OCI-LY1 (cell line): Measurements from ENCODE around the gene MYO1E.

Source experiments
- H2AFZ ChIP-seq: fragments of 200-600 bp; sonication (generic), shearing (Covaris generic); 2 replicates; pipeline ENCODE4 v1.6.0; 2014; ENCODE audit warnings: antibody characterized with exemption, mild to moderate bottlenecking, low read length
- H3F3A ChIP-seq: fragments of 200-600 bp; sonication (generic), shearing (Covaris generic); 2 replicates; pipeline ENCODE4 v1.6.0; 2014; ENCODE audit warnings: mild to moderate bottlenecking, antibody characterized with exemption, low read length, moderate library complexity; ENCODE audit not compliant: insufficient read depth
- H3K27ac ChIP-seq: fragments of 200-600 bp; sonication (generic); 2 replicates; pipeline ENCODE4 v1.5.1; 2014; ENCODE audit warnings: low read length, mixed run types, mild to moderate bottlenecking, low read depth; ENCODE audit not compliant: poor library complexity, severe bottlenecking
- H3K27me3 ChIP-seq: fragments of 200-600 bp; sonication (generic); 2 replicates; pipeline ENCODE4 v1.6.0; 2014; ENCODE audit warnings: antibody characterized with exemption, mild to moderate bottlenecking, low read length, moderate library complexity; ENCODE audit not compliant: insufficient read depth
- H3K36me3 ChIP-seq: fragments of 200-600 bp; sonication (generic); 2 replicates; pipeline ENCODE4 v1.6.1; 2014; ENCODE audit warnings: mild to moderate bottlenecking, antibody characterized with exemption, low read length, moderate library complexity, mixed read lengths; ENCODE audit not compliant: insufficient read depth
- H3K4me1 ChIP-seq: fragments of 200-600 bp; sonication (generic); 2 replicates; pipeline ENCODE4 v1.5.1; 2014; ENCODE audit warnings: mild to moderate bottlenecking, low read length, moderate library complexity; ENCODE audit not compliant: insufficient read depth, severe bottlenecking
- H3K4me2 ChIP-seq: fragments of 200-600 bp; sonication (generic), shearing (Covaris generic); 2 replicates; pipeline ENCODE4 v1.6.1; 2014; ENCODE audit warnings: low read length
- H3K4me3 ChIP-seq: fragments of 200-600 bp; sonication (generic); 2 replicates; pipeline ENCODE4 v1.5.1; 2014; ENCODE audit warnings: low read length, low read depth, mild to moderate bottlenecking, mixed read lengths; ENCODE audit not compliant: poor library complexity, severe bottlenecking
- H3K79me2 ChIP-seq: fragments of 200-600 bp; shearing (Covaris generic); 2 replicates; pipeline ENCODE4 v1.6.1; 2016; ENCODE audit warnings: mixed run types, low read length, mixed read lengths; ENCODE audit not compliant: insufficient read depth
- H3K9ac ChIP-seq: fragments of 200-600 bp; sonication (generic), shearing (Covaris generic); 2 replicates; pipeline ENCODE4 v1.6.1; 2014; ENCODE audit warnings: mild to moderate bottlenecking, low read length, mixed read lengths
- H3K9me2 ChIP-seq: fragments of 200-600 bp; sonication (generic), shearing (Covaris generic); 2 replicates; pipeline ENCODE4 v1.6.1; 2014; ENCODE audit warnings: low read depth, mild to moderate bottlenecking, low read length, mixed read lengths
- H3K9me3 ChIP-seq: fragments of 200-600 bp; shearing (Covaris generic); 2 replicates; pipeline ENCODE4 v1.6.1; 2014; ENCODE audit warnings: low read length, mixed read lengths
- H4K20me1 ChIP-seq: fragments of 200-600 bp; sonication (generic), shearing (Covaris generic); 2 replicates; pipeline ENCODE4 v1.6.0; 2016; ENCODE audit warnings: mild to moderate bottlenecking, low read length; ENCODE audit not compliant: insufficient read depth
- EZH2 ChIP-seq: fragments of 200-600 bp; sonication (generic), shearing (Covaris generic); IDR thresholded peaks from 2 replicates; pipeline ENCODE4 v1.8.0; 2017; ENCODE audit warnings: borderline replicate concordance, mixed run types, mild to moderate bottlenecking, antibody characterized with exemption, low read length, moderate library complexity, mixed read lengths
- TF ChIP-seq, protein P1 (sequence below): fragments of 200-600 bp; sonication (generic), shearing (Covaris generic); IDR thresholded peaks from 2 replicates; pipeline ENCODE4 v1.5.1; 2017; ENCODE audit warnings: mild to moderate bottlenecking, antibody characterized with exemption, low read length, moderate library complexity, mixed read lengths

Gene MYO1E

GRCh38 chr15:59116771-59117170 is 255.9 kb downstream of the MYO1E start:
- Histone ChIP-seq H2AFZ (no peak overlapping the region), H3F3A (no peaks in the 10 kb centered on the region), H3K27me3 (no peaks in the 10 kb centered on the region), H3K27ac (no peak overlapping the region), H4K20me1 (no peaks in the 10 kb centered on the region), H3K36me3 (peaks cover 96% of the 10 kb centered on the region), H3K4me3 (no peak overlapping the region), H3K79me2 (no peaks in the 10 kb centered on the region; the same call in 1 of the 2 replicates), H3K9me3 (no peaks in the 10 kb centered on the region), H3K9me2 (no peaks in the 10 kb centered on the region), H3K4me1 (no peaks in the 10 kb centered on the region), H3K4me2 (no peak overlapping the region), H3K9ac (no peak overlapping the region)
- TF ChIP-seq, protein P1, sequence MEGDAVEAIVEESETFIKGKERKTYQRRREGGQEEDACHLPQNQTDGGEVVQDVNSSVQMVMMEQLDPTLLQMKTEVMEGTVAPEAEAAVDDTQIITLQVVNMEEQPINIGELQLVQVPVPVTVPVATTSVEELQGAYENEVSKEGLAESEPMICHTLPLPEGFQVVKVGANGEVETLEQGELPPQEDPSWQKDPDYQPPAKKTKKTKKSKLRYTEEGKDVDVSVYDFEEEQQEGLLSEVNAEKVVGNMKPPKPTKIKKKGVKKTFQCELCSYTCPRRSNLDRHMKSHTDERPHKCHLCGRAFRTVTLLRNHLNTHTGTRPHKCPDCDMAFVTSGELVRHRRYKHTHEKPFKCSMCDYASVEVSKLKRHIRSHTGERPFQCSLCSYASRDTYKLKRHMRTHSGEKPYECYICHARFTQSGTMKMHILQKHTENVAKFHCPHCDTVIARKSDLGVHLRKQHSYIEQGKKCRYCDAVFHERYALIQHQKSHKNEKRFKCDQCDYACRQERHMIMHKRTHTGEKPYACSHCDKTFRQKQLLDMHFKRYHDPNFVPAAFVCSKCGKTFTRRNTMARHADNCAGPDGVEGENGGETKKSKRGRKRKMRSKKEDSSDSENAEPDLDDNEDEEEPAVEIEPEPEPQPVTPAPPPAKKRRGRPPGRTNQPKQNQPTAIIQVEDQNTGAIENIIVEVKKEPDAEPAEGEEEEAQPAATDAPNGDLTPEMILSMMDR, result no peak
- TF ChIP-seq EZH2, result no peak

- Histone ChIP-seq H3F3A (no peaks in the 10 kb centered on the region), H3K9me3 (no peaks in the 10 kb centered on the region), H3K79me2 (no peaks in the 10 kb centered on the region; the same call in 1 of the 2 replicates), H3K4me2 (no peak overlapping the region), H4K20me1 (no peaks in the 10 kb centered on the region), H3K9ac (no peak overlapping the region), H3K27ac (no peak overlapping the region), H3K4me1 (no peaks in the 10 kb centered on the region), H3K36me3 (peaks cover 97% of the 10 kb centered on the region), H2AFZ (no peak overlapping the region), H3K4me3 (no peak overlapping the region), H3K27me3 (no peaks in the 10 kb centered on the region), H3K9me2 (no peaks in the 10 kb centered on the region)
- TF ChIP-seq, protein P1, result no peak
- TF ChIP-seq EZH2, result no peak
These were observed 256.5 kb downstream of the MYO1E start for GRCh38 chr15:59116141-59116540.

GRCh38 chr15:59115047-59115446 is 257.6 kb downstream of the MYO1E start:
- Histone ChIP-seq H3K36me3 (peaks cover 97% of the 10 kb centered on the region), H3K27me3 (no peaks in the 10 kb centered on the region), H4K20me1 (no peaks in the 10 kb centered on the region), H3K4me1 (no peaks in the 10 kb centered on the region), H3K79me2 (no peaks in the 10 kb centered on the region; the same call in 1 of the 2 replicates), H3F3A (no peaks in the 10 kb centered on the region), H3K4me3 (no peak overlapping the region), H3K27ac (no peak overlapping the region), H2AFZ (no peak overlapping the region), H3K9me2 (no peaks in the 10 kb centered on the region), H3K4me2 (no peak overlapping the region), H3K9ac (no peak overlapping the region), H3K9me3 (no peaks in the 10 kb centered on the region)
- no peak for TF ChIP-seq EZH2
- TF ChIP-seq, protein P1, result no peak
